Endothelial cell of umbilical vein (primary cell): ENCODE data around the gene BPHL. TPM values are rescaled to one million over a fixed set of nuclear protein-coding genes. Genes with fewer than 3 reads are reported as not detected.

ENCODE experiments used
- BruUV-seq: library from RNA; stranded (reverse); fragments of 400-500 nt; replicated peaks from 2 replicates; lab custom pipeline; 2021; lab: Mats Ljungman, UMichigan
- CTCF ChIA-PET: fragments of 300-600, 350-600 bp; sonication (Branson Sonifier 250); formaldehyde crosslinking; loops from one replicate; lab custom pipeline; 2021; ENCODE audit warnings: antibody characterized with exemption, inconsistent platforms; lab: Charles Lee
- POLR2A ChIA-PET: fragments of 300-600, 350-600 bp; sonication (Branson Sonifier 250); formaldehyde crosslinking; loops from one replicate; lab custom pipeline; 2021; ENCODE audit warnings: antibody characterized with exemption, inconsistent platforms; lab: Charles Lee
- DNase-seq: peaks from one replicate; pipeline ENCODE4 v3.0.0-alpha.2; 2011; ENCODE audit warnings: low read depth, low spot score
- FAIRE-seq: peaks from 2 replicates; lab custom pipeline; 2011; peaks lifted over from hg19 to GRCh38; lab: Jason Lieb, UNC
- H2AFZ ChIP-seq: 2 replicates; pipeline ENCODE4 v1.6.0; 2012; ENCODE audit warnings: low read depth, low read length, control low read depth, inconsistent platforms
- H3K27ac ChIP-seq: 2 replicates; pipeline ENCODE4 v1.5.1; 2011; ENCODE audit warnings: low read depth, mild to moderate bottlenecking, control low read depth, low read length, moderate library complexity; ENCODE audit not compliant: insufficient read depth
- H3K27me3 ChIP-seq, 2 experiments: 2 replicates each; pipeline versions ENCODE4 v1.6.0 to v1.6.1; 2011; ENCODE audit warnings: low read length in 2 of 2, mixed read lengths in 1 of 2; ENCODE audit not compliant: control insufficient read depth in 2 of 2, insufficient read depth in 2 of 2
- H3K36me3 ChIP-seq, 2 experiments: 2 replicates in 1 of 2; 3 replicates in 1 of 2; pipeline ENCODE4 v1.5.1; 2011; ENCODE audit warnings: low read length in 2 of 2, mild to moderate bottlenecking in 1 of 2, moderate library complexity in 1 of 2; ENCODE audit not compliant: control insufficient read depth in 2 of 2, insufficient read depth in 2 of 2; ENCODE audit errors: extremely low read depth in 1 of 2
- H3K4me1 ChIP-seq: 3 replicates; pipeline ENCODE4 v1.5.1; 2011; ENCODE audit warnings: mild to moderate bottlenecking, low read length; ENCODE audit not compliant: control insufficient read depth, insufficient read depth; ENCODE audit errors: extremely low read depth
- H3K4me2 ChIP-seq: 2 replicates; pipeline ENCODE4 v1.6.1; 2011; ENCODE audit warnings: low read length, control low read depth, mixed read lengths; ENCODE audit not compliant: insufficient read depth
- H3K4me3 ChIP-seq, 3 experiments: fragments of 200-600 bp in 1 of 3; sonication (generic), shearing (Covaris generic) in 1 of 3; replicated peaks in 1 of 3; 2 replicates each; pipeline ENCODE4 v1.5.1; 2011 to 2016; ENCODE audit warnings: control low read depth in 3 of 3, low read length in 3 of 3, mild to moderate bottlenecking in 2 of 3, inconsistent platforms in 1 of 3, low read depth in 1 of 3, moderate library complexity in 1 of 3; ENCODE audit not compliant: insufficient read depth in 1 of 3
- H3K79me2 ChIP-seq: 2 replicates; pipeline ENCODE4 v1.6.0; 2012; ENCODE audit warnings: low read length, inconsistent platforms; ENCODE audit not compliant: control insufficient read depth, insufficient read depth
- H3K9ac ChIP-seq: replicated peaks from 2 replicates; pipeline ENCODE3; 2011; ENCODE audit warnings: low read length, control low read depth; ENCODE audit not compliant: insufficient read depth; ENCODE audit errors: extremely low read depth
- H3K9me1 ChIP-seq: replicated peaks from 3 replicates; pipeline ENCODE4 v1.6.0; 2011; ENCODE audit warnings: mild to moderate bottlenecking, low read length; ENCODE audit not compliant: control insufficient read depth, insufficient read depth; ENCODE audit errors: extremely low read depth
- H3K9me3 ChIP-seq: replicated peaks from 2 replicates; pipeline ENCODE4 v1.5.1; 2012; ENCODE audit warnings: low read length, inconsistent platforms; ENCODE audit not compliant: control insufficient read depth, insufficient read depth
- H4K20me1 ChIP-seq: replicated peaks from 2 replicates; pipeline ENCODE3; 2011; ENCODE audit warnings: mild to moderate bottlenecking, low read length; ENCODE audit not compliant: control insufficient read depth, insufficient read depth; ENCODE audit errors: extremely low read depth
- EZH2 ChIP-seq: IDR thresholded peaks from 2 replicates; pipeline ENCODE4 v1.6.1; 2012; ENCODE audit warnings: borderline replicate concordance, low read depth, mild to moderate bottlenecking, moderate library complexity, low read length, inconsistent platforms; ENCODE audit not compliant: severe bottlenecking
- FOS ChIP-seq: IDR thresholded peaks from 2 replicates; pipeline ENCODE4 v1.6.1; 2011; ENCODE audit warnings: mild to moderate bottlenecking, low read length, moderate library complexity, borderline replicate concordance; ENCODE audit not compliant: insufficient read depth
- GATA2 ChIP-seq: IDR thresholded peaks from 2 replicates; pipeline ENCODE4 v1.7.0; 2011; ENCODE audit warnings: low read depth, mild to moderate bottlenecking, moderate library complexity, mixed read lengths, low read length; ENCODE audit not compliant: insufficient read length, insufficient read depth
- JUN ChIP-seq: IDR thresholded peaks from 2 replicates; pipeline ENCODE4 v1.6.1; 2011; ENCODE audit warnings: borderline replicate concordance, low read depth; ENCODE audit not compliant: insufficient read length, insufficient read depth
- MYC ChIP-seq: IDR thresholded peaks from one replicate; pipeline ENCODE4 v1.6.1; 2011; ENCODE audit warnings: mild to moderate bottlenecking, low read depth, low read length
- POLR2A ChIP-seq: IDR thresholded peaks from 2 replicates; pipeline ENCODE4 v1.6.1; 2012; ENCODE audit warnings: low read depth, mild to moderate bottlenecking, control low read depth, low read length
- POLR2AphosphoS5 ChIP-seq: IDR thresholded peaks from 2 replicates; pipeline ENCODE4 v1.6.1; 2012; ENCODE audit warnings: low read depth, mild to moderate bottlenecking, control low read depth, low read length, moderate library complexity; ENCODE audit not compliant: insufficient read depth
- dilution Hi-C: fragments of 300-500 bp; cut with MboI; formaldehyde crosslinking; loops from one replicate; pipeline ENCODE4 v1.15.0; 2019; ENCODE audit warnings: low sequenced_read_pairs; ENCODE audit not compliant: extremely low pct_ligation_motif_present
- intact Hi-C: fragments of 100-400 bp; cut with micrococcal nuclease; formaldehyde crosslinking; loops from one replicate; pipeline ENCODE4 v1.10.0; 2022
- polyA plus RNA-seq, 4 experiments: library from polyadenylated mRNA; depleted of rRNA in 3 of 4; stranded (reverse) in 3 of 4; unstranded in 1 of 4; fragments of >200 nt; gene quantifications; 2 replicates each; pipeline versions ENCODE4 v1.2.1 to v1.2.3, GENCODE V29; 2011 to 2012; ENCODE audit warnings: missing spikeins in 1 of 4
- total RNA-seq: library from RNA; stranded (reverse); gene quantifications from 2 replicates; pipeline ENCODE4 v1.2.3, GENCODE V29; 2021
- TF ChIP-seq, protein P1 (sequence below), 2 donors: IDR thresholded peaks; 1 replicate in 1 of 2; 2 replicates in 1 of 2; pipeline ENCODE4 v1.5.1; 2011; ENCODE audit warnings: low read length in 2 of 2, mild to moderate bottlenecking in 2 of 2, moderate library complexity in 2 of 2, control low read depth in 1 of 2, inconsistent platforms in 1 of 2, low read depth in 1 of 2; ENCODE audit not compliant: insufficient read depth in 1 of 2; ENCODE audit errors: extremely low read depth in 1 of 2
- TF ChIP-seq, protein P2 (sequence below): IDR thresholded peaks from 2 replicates; pipeline ENCODE4 v1.6.1; 2011; ENCODE audit not compliant: insufficient read depth, insufficient read length

Gene BPHL
- total and polyA plus RNA-seq, 2 donors (not counting 3 experiments of a cell fraction or from before 2014, with no cell fraction given): 12.3 to 14.8 TPM

DNA sequence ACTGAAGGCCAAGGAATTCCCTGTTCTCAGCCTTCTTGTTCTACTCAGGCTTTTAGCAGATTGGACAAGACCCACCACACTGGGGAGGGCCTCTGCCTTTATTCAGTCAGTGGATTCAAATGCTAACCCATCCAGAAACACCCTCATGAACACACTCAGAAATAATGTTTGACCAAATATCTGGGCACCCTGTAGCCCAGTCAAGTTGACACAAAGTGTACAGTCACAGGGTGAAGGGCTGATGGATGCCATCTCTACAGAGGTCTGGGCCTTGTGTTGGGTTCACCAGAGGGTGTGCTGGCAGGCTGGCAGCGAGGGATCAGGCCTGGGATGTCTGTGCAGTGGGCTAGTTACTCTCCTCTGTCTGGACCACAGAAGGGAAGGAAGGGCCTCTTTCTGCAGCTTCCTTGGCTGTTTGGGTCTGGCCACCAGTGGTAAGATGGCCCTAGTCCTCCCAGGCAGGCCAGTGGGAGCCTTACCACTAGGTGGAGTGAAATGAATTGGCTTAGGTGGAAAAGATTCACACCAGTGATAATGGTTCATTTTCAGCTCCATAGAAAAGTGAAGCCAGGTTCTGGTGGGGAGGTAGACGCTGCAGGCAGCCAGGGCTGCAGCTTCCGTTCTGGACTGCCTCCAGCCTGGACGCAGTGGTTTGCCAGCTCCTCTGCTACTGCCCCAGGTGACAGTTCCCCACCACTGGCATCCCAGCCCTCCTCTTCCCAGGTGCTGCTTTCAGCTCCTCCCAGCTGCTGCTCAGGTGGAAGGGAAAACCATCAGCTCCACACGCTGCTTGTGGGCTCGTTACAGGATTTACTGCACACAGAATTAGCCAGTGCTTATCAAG lies 29.6 kb downstream of the BPHL start:
- CTCF ChIA-PET: interaction anchor here (0.9 to 1.4 kb wide), 3 partner anchors 10 to 104 kb away, joined by 3 to 6 read pairs (median 3); no protein-coding TSS in a partner anchor
- H4K20me1 ChIP-seq: no peaks in the 10 kb centered on the region
- H2AFZ ChIP-seq: no peak overlapping the region
- no peak overlapping the region for H3K9ac ChIP-seq
- no peaks in the 10 kb centered on the region for H3K9me1 ChIP-seq
- no peaks in the 10 kb centered on the region for H3K9me3 ChIP-seq
- TF ChIP-seq FOS: no peak
- no peak for TF ChIP-seq MYC
- no peak for TF ChIP-seq GATA2
- no peak for TF ChIP-seq POLR2AphosphoS5
- TF ChIP-seq, protein P1, sequence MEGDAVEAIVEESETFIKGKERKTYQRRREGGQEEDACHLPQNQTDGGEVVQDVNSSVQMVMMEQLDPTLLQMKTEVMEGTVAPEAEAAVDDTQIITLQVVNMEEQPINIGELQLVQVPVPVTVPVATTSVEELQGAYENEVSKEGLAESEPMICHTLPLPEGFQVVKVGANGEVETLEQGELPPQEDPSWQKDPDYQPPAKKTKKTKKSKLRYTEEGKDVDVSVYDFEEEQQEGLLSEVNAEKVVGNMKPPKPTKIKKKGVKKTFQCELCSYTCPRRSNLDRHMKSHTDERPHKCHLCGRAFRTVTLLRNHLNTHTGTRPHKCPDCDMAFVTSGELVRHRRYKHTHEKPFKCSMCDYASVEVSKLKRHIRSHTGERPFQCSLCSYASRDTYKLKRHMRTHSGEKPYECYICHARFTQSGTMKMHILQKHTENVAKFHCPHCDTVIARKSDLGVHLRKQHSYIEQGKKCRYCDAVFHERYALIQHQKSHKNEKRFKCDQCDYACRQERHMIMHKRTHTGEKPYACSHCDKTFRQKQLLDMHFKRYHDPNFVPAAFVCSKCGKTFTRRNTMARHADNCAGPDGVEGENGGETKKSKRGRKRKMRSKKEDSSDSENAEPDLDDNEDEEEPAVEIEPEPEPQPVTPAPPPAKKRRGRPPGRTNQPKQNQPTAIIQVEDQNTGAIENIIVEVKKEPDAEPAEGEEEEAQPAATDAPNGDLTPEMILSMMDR (IDR thresholded peaks at IDR 0.05; ENCODE audit: extremely low read depth in 1 of 2, insufficient read depth in 1 of 2, low read depth in 1 of 2, low read length in 2 of 2): no peak
- TF ChIP-seq, protein P2, sequence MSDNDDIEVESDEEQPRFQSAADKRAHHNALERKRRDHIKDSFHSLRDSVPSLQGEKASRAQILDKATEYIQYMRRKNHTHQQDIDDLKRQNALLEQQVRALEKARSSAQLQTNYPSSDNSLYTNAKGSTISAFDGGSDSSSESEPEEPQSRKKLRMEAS: no peak
- no peak for TF ChIP-seq POLR2A
- TF ChIP-seq EZH2: no peak
- TF ChIP-seq JUN: no peak
- H3K4me1 ChIP-seq: no peaks in the 10 kb centered on the region
- no peaks in the 10 kb centered on the region for H3K79me2 ChIP-seq
- no TSS peak for BruUV-seq
- intact Hi-C loops (no loop called here), dilution Hi-C loops (no loop called here)
- peaks cover under 1 to 3% of the 10 kb centered on the region in 2 experiments for H3K36me3 ChIP-seq
- DNase-seq (no peak), FAIRE-seq (no peak)
- POLR2A ChIA-PET: interaction anchor here (1.6 kb wide), 1 partner anchor 9 kb away, joined by 5 read pairs; the partner anchor contains the start of gene TUBB2A
- H3K27ac ChIP-seq: no peak overlapping the region
- H3K27me3 ChIP-seq: no peaks in the 10 kb centered on the region
- H3K4me2 ChIP-seq: no peak overlapping the region
- H3K4me3 ChIP-seq: no peak overlapping the region
